Upper lobe of left lung (tissue), 6 donors: Measurements from ENCODE around the gene MYMK. TPM values are rescaled to one million over a fixed set of nuclear protein-coding genes. Genes with fewer than 3 reads are reported as not detected.

Experiments used
- ATAC-seq, 2 donors: fragments of 200-7000 bp; cut with Tn5 transposase; one replicate each; pipeline ENCODE4 v1.9.1; 2022; ENCODE audit warnings: mild to moderate bottlenecking in 2 of 2, moderate library complexity in 2 of 2; ENCODE audit not compliant: low FRiP score in 2 of 2
- DNase-seq, 2 donors: peaks; one replicate each; pipeline ENCODE4 v3.0.0-alpha.2; 2019 to 2020
- H3K27ac ChIP-seq, 4 donors: fragments of 200-600 bp; sonication (generic); one replicate each; pipeline ENCODE4 v1.5.1; 2016 to 2019
- H3K27me3 ChIP-seq, 4 donors: fragments of 200-600 bp; sonication (generic); one replicate each; pipeline ENCODE4 v1.5.1; 2017 to 2019
- H3K36me3 ChIP-seq, 4 donors: fragments of 200-600 bp; sonication (generic); one replicate each; pipeline ENCODE4 v1.5.1; 2016 to 2019
- H3K4me1 ChIP-seq, 4 donors: fragments of 200-600 bp; sonication (generic); one replicate each; pipeline ENCODE4 v1.5.1; 2018 to 2019
- H3K4me3 ChIP-seq, 4 donors: fragments of 200-600 bp; sonication (generic); one replicate each; pipeline ENCODE4 v1.5.1; 2017 to 2019; ENCODE audit warnings: mild to moderate bottlenecking in 2 of 4, moderate library complexity in 1 of 4
- H3K9me3 ChIP-seq, 4 donors: fragments of 200-600 bp; sonication (generic); one replicate each; pipeline ENCODE4 v1.5.1; 2018 to 2019
- CTCF ChIP-seq, 6 experiments: fragments of 450-650 bp in 4 of 6; fragments of 200-600 bp in 2 of 6; sonication (generic) in 2 of 6; IDR thresholded peaks; one replicate each; pipeline ENCODE4 v1.5.1; 2016 to 2019; ENCODE audit warnings: antibody characterized with exemption in 6 of 6
- EP300 ChIP-seq, 4 donors: sonication (generic); formaldehyde crosslinking; IDR thresholded peaks; one replicate each; pipeline ENCODE4 v1.5.1; 2017; ENCODE audit warnings: antibody characterized with exemption in 4 of 4, control low read depth in 2 of 4
- POLR2A ChIP-seq, 4 donors: fragments of 450-650 bp; IDR thresholded peaks; one replicate each; pipeline ENCODE4 v1.5.1; 2016 to 2017; ENCODE audit warnings: antibody characterized with exemption in 4 of 4, mild to moderate bottlenecking in 2 of 4
- POLR2AphosphoS5 ChIP-seq, 2 donors: sonication (generic); formaldehyde crosslinking; IDR thresholded peaks; one replicate each; pipeline ENCODE4 v1.5.1; 2017; ENCODE audit warnings: antibody characterized with exemption in 2 of 2
- WGBS, 2 donors: methylation state at CpG; one replicate each; pipeline ENCODE4 v1.1.5; 2017 to 2018; 5-methylcytosine and 5-hydroxymethylcytosine counted together
- total RNA-seq, 6 donors: library from RNA; depleted of rRNA in 4 of 6; stranded (reverse); fragments of >200 nt in 4 of 6; gene quantifications; one replicate each; pipeline versions ENCODE4 v1.1.0 to v1.2.1, GENCODE V29; 2016 to 2021
- donor health status: DM: no; HTN: no; CAD: no; lungs with moderate emphysema.
- donor health status: DM: no; HTN: yes; CAD: no; lungs with severe emphysema.

The MYMK gene
- total RNA-seq, 6 donors from 2014 or later, result not detected

GRCh38 chr9:133474215-133474614, 50.5 kb downstream of the MYMK start:
- Histone ChIP-seq H3K27ac (no peak overlapping the region), H3K9me3 (no peaks in the 10 kb centered on the region), H3K4me1 (peaks cover 15 to 44% (median 27%) of the 10 kb centered on the region in 4 donors), H3K36me3 (peaks cover 0 to 43% (median 21%) of the 10 kb centered on the region in 4 donors), H3K4me3 (no peak overlapping the region), H3K27me3 (peaks cover 0 to 2% (median 0%) of the 10 kb centered on the region in 4 donors)
- TF ChIP-seq EP300 (IDR thresholded peaks at IDR 0.05), result no peak
- no peak for TF ChIP-seq POLR2A (IDR thresholded peaks at IDR 0.05)
- TF ChIP-seq POLR2AphosphoS5 (IDR thresholded peaks at IDR 0.05), result no peak
- no peak for TF ChIP-seq CTCF (IDR thresholded peaks at IDR 0.05)
- WGBS, 2 donors, result 69 to 73% methylated on average over 4 to 5 of the region's 5 CpGs
- ATAC-seq (no peak), DNase-seq (no peak)

DNA sequence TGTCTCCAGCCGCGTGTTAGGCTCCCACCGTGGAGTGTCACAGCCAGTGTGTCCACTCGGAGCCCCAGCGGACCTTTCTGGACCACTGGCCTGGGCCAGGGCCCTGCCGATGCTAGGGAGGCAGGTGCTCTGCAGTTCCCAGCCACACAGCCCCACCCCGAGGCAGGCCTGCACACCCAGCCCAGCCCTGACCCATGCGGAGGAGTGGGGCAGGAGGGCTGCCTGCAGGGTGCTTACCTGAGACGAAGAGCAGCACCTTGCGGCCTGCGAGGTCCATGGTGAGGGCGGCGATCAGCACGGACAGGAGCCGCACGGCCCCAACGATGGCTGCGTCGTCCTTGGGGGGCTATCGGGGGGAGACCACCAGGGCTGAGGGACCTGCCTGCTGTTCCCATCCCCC, 51.0 kb downstream of the MYMK start:
- H3K27ac ChIP-seq, result no peak overlapping the region
- H3K4me1 ChIP-seq, result peaks cover 14 to 40% (median 24%) of the 10 kb centered on the region in 4 donors
- peaks cover 0 to 47% (median 23%) of the 10 kb centered on the region in 4 donors for H3K36me3 ChIP-seq
- no peak overlapping the region for H3K4me3 ChIP-seq
- DNase-seq (peak in 1 of 2 donors; percentile 79), ATAC-seq (no peak)
- no peaks in the 10 kb centered on the region for H3K9me3 ChIP-seq
- no peaks in the 10 kb centered on the region for H3K27me3 ChIP-seq
- TF ChIP-seq EP300 (IDR thresholded peaks at IDR 0.05) (no peak), POLR2AphosphoS5 (IDR thresholded peaks at IDR 0.05) (no peak), POLR2A (IDR thresholded peaks at IDR 0.05) (no peak), CTCF (IDR thresholded peaks at IDR 0.05) (no peak)
- 87 to 92% methylated on average over 7 to 20 of the region's 20 CpGs for WGBS, 2 donors

DNA sequence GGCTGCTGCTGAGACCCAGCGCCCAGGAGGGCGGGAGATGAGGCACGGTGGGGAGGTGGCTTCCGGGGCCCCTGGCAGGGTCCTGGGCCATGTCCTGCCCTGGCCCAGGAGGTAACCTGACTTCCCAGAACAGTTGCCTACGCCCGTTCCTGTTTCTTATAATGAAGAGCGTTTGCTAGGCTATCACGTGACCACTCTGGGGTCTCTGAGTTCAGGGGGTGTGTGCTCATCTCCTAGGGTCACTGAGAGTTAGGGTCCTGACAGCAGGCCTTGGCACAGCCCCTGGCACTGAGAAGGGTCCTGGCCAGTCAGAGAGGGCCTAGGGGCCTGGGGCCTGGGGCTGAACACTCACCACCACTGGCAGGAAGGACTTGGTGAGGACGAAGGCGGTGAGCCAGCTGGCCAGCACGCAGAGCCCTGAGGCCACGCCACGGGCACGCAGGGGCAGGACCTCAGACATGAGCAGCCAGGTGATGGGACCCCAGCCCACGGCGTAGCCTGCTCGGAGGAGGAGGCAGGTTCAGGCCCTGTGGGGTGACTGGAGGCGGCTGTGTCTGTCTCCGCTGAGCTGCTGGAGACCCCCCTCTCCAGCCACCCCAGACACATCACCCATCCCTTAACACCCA, 51.9 kb downstream of the MYMK start:
- H3K27me3 ChIP-seq, result no peaks in the 10 kb centered on the region
- H3K9me3 ChIP-seq, result no peaks in the 10 kb centered on the region
- DNase-seq (peak in 1 of 2 donors; percentile 84), ATAC-seq (no peak)
- peaks cover 5 to 31% (median 15%) of the 10 kb centered on the region in 4 donors for H3K4me1 ChIP-seq
- H3K4me3 ChIP-seq, result no peak overlapping the region
- H3K36me3 ChIP-seq, result peaks cover 0 to 49% (median 23%) of the 10 kb centered on the region in 4 donors
- WGBS, 2 donors, result 76 to 79% methylated on average over 5 to 19 of the region's 19 CpGs
- TF ChIP-seq POLR2AphosphoS5 (IDR thresholded peaks at IDR 0.05) (no peak), CTCF (IDR thresholded peaks at IDR 0.05) (no peak), EP300 (IDR thresholded peaks at IDR 0.05) (no peak), POLR2A (IDR thresholded peaks at IDR 0.05) (no peak)
- no peak overlapping the region for H3K27ac ChIP-seq

DNA sequence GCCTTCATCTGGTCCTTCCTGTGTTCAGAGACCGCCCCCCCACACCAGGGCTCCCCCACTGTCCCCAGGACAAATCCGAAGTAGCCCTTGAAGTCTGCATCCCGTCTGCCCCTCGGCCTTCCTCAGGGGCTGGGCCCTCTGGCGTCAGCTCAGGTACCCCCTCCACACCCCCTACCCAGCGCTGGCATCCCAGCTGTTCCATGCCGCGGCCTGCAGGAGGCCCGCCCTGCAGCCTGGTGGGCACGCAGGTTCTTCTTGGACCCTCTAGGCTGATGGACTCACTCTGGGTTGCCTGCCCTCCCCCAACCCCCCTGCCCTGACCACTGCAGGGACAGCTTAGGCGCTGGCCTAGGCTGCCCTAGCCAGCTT, 52.5 kb downstream of the MYMK start:
- H3K27me3 ChIP-seq, result no peaks in the 10 kb centered on the region
- TF ChIP-seq POLR2AphosphoS5 (IDR thresholded peaks at IDR 0.05), result no peak
- TF ChIP-seq EP300 (IDR thresholded peaks at IDR 0.05), result no peak
- no peak for TF ChIP-seq POLR2A (IDR thresholded peaks at IDR 0.05)
- no peak for TF ChIP-seq CTCF (IDR thresholded peaks at IDR 0.05)
- H3K36me3 ChIP-seq, result peaks cover 0 to 49% (median 24%) of the 10 kb centered on the region in 4 donors

More for the DNA sequence above, 52.5 kb downstream of the MYMK start:
- no peak for ATAC-seq
- no peak overlapping the region for H3K27ac ChIP-seq
- peak in 1 of 2 donors; percentile 59 for DNase-seq
- no peak overlapping the region for H3K4me3 ChIP-seq
- 84% methylated on average over 10 of the region's 11 CpGs; no CpG with 5 or more reads in 1 of the 2 donors for WGBS, 2 donors
- H3K4me1 ChIP-seq, result peaks cover 0 to 25% (median 11%) of the 10 kb centered on the region in 4 donors
- H3K9me3 ChIP-seq, result no peaks in the 10 kb centered on the region
